Heart left ventricle (tissue), 16 donors: ENCODE data around the gene MAP2K4. TPM values are rescaled to one million over a fixed set of nuclear protein-coding genes. Genes with fewer than 3 reads are reported as not detected.

ENCODE experiments used
- ATAC-seq, 4 donors: fragments of 200-7000 bp; cut with Tn5 transposase; one replicate each; pipeline ENCODE4 v1.9.1; 2020 to 2022; ENCODE audit warnings: moderate library complexity in 4 of 4, mild to moderate bottlenecking in 3 of 4, moderate number of reproducible peaks in 1 of 4
- DNase-seq, 5 donors: peaks; one replicate each; pipeline ENCODE4 v3.0.0-alpha.2; 2020
- H3K27ac ChIP-seq, 12 donors: fragments of 200-600 bp; sonication (generic) in 4 of 12; one replicate each; pipeline versions ENCODE4 v1.5.0 to v1.8.0; 2016 to 2022; ENCODE audit warnings: mild to moderate bottlenecking in 2 of 12
- H3K27me3 ChIP-seq, 9 donors: fragments of 200-600 bp; sonication (generic) in 2 of 9; one replicate each; pipeline versions ENCODE4 v1.5.1 to v1.8.0; 2016 to 2022; ENCODE audit warnings: mild to moderate bottlenecking in 3 of 9
- H3K36me3 ChIP-seq, 9 donors: fragments of 200-600 bp; sonication (generic) in 2 of 9; one replicate each; pipeline versions ENCODE4 v1.5.0 to v1.8.0; 2018 to 2022; ENCODE audit warnings: mild to moderate bottlenecking in 2 of 9
- H3K4me1 ChIP-seq, 12 donors: fragments of 200-600 bp; sonication (generic) in 4 of 12; one replicate each; pipeline versions ENCODE4 v1.5.0 to v1.8.0; 2016 to 2022; ENCODE audit warnings: mild to moderate bottlenecking in 3 of 12
- H3K4me3 ChIP-seq, 12 donors: fragments of 200-600 bp; sonication (generic) in 4 of 12; one replicate each; pipeline versions ENCODE4 v1.5.0 to v1.8.0; 2017 to 2022; ENCODE audit warnings: mild to moderate bottlenecking in 9 of 12, moderate library complexity in 4 of 12
- H3K9me3 ChIP-seq, 12 donors: fragments of 200-600 bp; sonication (generic) in 4 of 12; one replicate each; pipeline versions ENCODE4 v1.5.0 to v1.8.0; 2016 to 2022; ENCODE audit warnings: mild to moderate bottlenecking in 1 of 12
- POLR2A ChIP-seq, 2 donors: fragments of 450-650 bp; IDR thresholded peaks; one replicate each; pipeline ENCODE4 v1.6.1; 2017; ENCODE audit warnings: antibody characterized with exemption in 2 of 2, mild to moderate bottlenecking in 2 of 2, moderate library complexity in 2 of 2
- WGBS, 4 donors: extraction: QIAGEN DNeasy Blood & Tissue Kit in 2 of 4; methylation state at CpG; one replicate each; pipeline versions ENCODE4 v1.1.5 to v1.1.7; 2013 to 2018; 5-methylcytosine and 5-hydroxymethylcytosine counted together
- intact Hi-C, 10 donors: fragments of 100-400 bp; cut with DNase I; formaldehyde crosslinking; loops; one replicate each; pipeline versions ENCODE4 v1.11.1 to v1.14.2; 2022
- polyA plus RNA-seq, 2 donors: library from polyadenylated mRNA; stranded (reverse); fragments of 200-250 nt; gene quantifications; one replicate each; pipeline ENCODE4 v1.2.3, GENCODE V29; 2013
- total RNA-seq, 9 donors: library from RNA; depleted of rRNA in 2 of 9; stranded (reverse); fragments of >200 nt in 2 of 9; fragmentation: NEBNext Ultra II Directional in 3 of 9; extraction: Animal tissue kit (Norgen Biotek cat#: 25700) in 3 of 9; gene quantifications; one replicate each; pipeline versions ENCODE4 v1.1.0 to v1.2.4, GENCODE V29; 2016 to 2023
- TF ChIP-seq, protein P1 (sequence below), 12 donors: fragments of 200-600 bp; sonication (generic) in 4 of 12; IDR thresholded peaks; one replicate each; pipeline versions ENCODE4 v1.5.0 to v1.8.0; 2018 to 2022; ENCODE audit warnings: antibody characterized with exemption in 12 of 12, mild to moderate bottlenecking in 5 of 12
- donor health status: ischemic (EF 13 %, LVEDD 7.1; RV severe dilation, severe dysfunction).
- donor health status: healthy with polysubstance abuse.
- donor health status: DM: no; HTN: yes; CAD: no.
- donor health status: DM: no; HTN: no; CAD: no.
- donor health status: ischemic (EF 25% LVEDD 6.9; RV normal size, moderate dysfunction).
- donor health status: ischemic (EF 25% LVEDD 5.7; RV mildly dilated, moderate dysfunction).
- donor health status: healthy.
- donor health status: DM: yes; HTN: yes; CAD: no.
- donor health status: ischemic (EF 35%, LVEDD 5.7; RV mildly dilated, moderate dysfunction).
- donor health status: nonischemic (EF 11% LVEDD 7.7; RV severe dilation, severe dysfunction).
- donor health status: DM: yes; HTN: yes; CAD: no.
- donor health status: PGD.
- donor health status: ischemic (EF 29% LVEDD 5.4; RV normal size, mild dysfunction).
- donor health status: nonischemic (EF 23%, LVEDD 6.1; RV moderate dilation, normal function).

Gene MAP2K4
- total and polyA plus RNA-seq, 11 donors = 7.9 to 37.5 (median 32.5) TPM

DNA sequence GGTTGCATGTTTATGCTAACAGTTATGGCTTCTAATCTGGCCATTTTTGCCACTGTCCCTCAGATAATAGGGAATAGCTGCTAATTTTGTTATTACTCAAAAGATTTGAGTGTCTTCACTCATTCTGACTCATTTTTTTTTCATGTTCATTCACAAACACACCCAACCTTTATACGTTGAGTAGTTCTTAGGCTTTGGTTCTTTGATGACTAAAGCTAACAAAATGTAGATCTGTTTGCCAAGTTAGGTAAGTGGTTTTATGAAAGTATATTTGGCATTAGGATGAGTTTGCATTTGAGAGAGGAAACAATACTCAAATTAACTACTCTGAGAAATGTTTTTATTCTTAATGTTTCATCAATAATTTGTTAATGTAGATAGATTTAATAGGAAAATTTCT, 3.6 kb downstream of the MAP2K4 start:
- intact Hi-C loops = no loop called here
- Histone ChIP-seq H3K27me3 (peaks cover 0 to 4% (median 0%) of the 10 kb centered on the region in 9 donors), H3K9me3 (no peaks in the 10 kb centered on the region), H3K4me3 (no peak overlapping the region), H3K36me3 (no peaks in the 10 kb centered on the region), H3K27ac (no peak overlapping the region), H3K4me1 (peaks cover 0 to 57% (median 31%) of the 10 kb centered on the region in 12 donors)
- TF ChIP-seq POLR2A (IDR thresholded peaks at IDR 0.05) = no peak
- TF ChIP-seq, protein P1, sequence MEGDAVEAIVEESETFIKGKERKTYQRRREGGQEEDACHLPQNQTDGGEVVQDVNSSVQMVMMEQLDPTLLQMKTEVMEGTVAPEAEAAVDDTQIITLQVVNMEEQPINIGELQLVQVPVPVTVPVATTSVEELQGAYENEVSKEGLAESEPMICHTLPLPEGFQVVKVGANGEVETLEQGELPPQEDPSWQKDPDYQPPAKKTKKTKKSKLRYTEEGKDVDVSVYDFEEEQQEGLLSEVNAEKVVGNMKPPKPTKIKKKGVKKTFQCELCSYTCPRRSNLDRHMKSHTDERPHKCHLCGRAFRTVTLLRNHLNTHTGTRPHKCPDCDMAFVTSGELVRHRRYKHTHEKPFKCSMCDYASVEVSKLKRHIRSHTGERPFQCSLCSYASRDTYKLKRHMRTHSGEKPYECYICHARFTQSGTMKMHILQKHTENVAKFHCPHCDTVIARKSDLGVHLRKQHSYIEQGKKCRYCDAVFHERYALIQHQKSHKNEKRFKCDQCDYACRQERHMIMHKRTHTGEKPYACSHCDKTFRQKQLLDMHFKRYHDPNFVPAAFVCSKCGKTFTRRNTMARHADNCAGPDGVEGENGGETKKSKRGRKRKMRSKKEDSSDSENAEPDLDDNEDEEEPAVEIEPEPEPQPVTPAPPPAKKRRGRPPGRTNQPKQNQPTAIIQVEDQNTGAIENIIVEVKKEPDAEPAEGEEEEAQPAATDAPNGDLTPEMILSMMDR (IDR thresholded peaks at IDR 0.05) = no peak
- ATAC-seq (no peak), DNase-seq (no peak)
- 36 to 48% (median 45%) methylated on average over 1 of the region's 1 CpG for WGBS, 4 donors

DNA sequence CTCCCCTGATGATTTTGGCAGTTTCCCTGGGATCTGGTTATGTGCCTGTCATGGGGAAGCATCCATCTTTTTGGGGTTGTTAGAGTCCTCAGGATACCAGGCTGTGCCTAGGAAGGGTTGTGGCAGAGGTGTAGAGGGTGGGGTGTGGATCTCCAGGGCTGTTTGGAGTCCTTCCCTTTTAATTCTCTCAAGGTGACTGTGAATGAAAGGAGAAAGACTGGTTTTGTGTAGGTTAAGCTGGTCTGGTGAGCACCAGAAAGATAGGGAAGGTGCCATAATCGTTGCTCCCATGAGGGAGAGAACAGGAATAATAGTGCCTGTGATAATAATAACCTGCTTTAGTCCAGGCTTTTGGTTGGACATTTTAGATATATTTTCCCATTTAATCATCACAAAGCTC, 7.0 kb downstream of the MAP2K4 start:
- no peak for TF ChIP-seq POLR2A (IDR thresholded peaks at IDR 0.05)
- TF ChIP-seq, protein P1 (IDR thresholded peaks at IDR 0.05) = no peak
- H3K4me1 ChIP-seq = peaks cover 0 to 47% (median 23%) of the 10 kb centered on the region in 12 donors
- no peak for ATAC-seq
- WGBS, 4 donors = 61 to 81% (median 77%) methylated on average over 1 of the region's 1 CpG
- no peaks in the 10 kb centered on the region for H3K27me3 ChIP-seq
- no peak overlapping the region for H3K27ac ChIP-seq
- intact Hi-C loops = no loop called here
- no peak for DNase-seq
- no peak overlapping the region for H3K4me3 ChIP-seq
- H3K36me3 ChIP-seq = no peaks in the 10 kb centered on the region
- no peaks in the 10 kb centered on the region for H3K9me3 ChIP-seq

DNA sequence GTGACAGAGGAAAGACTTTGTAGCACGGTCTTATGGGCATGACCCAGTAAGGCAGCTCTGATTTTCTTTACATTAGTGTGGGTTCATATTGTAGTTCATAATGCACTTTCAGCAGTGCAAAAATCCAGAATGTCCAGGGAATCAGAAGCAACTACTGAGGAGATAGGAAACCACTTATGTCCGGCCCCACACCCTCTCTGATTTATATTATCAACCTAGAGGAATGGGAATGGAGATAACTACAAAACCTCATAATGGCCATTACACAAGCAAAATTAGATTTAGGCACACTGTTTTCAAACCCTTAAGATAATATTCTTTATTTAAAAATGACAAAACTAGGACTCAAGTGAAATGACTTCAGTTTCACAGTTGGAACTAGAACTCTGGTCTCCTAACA, 7.9 kb downstream of the MAP2K4 start:
- no peak for TF ChIP-seq POLR2A (IDR thresholded peaks at IDR 0.05)
- TF ChIP-seq, protein P1 (IDR thresholded peaks at IDR 0.05) = no peak
- Histone ChIP-seq H3K27me3 (no peaks in the 10 kb centered on the region), H3K9me3 (no peaks in the 10 kb centered on the region), H3K4me3 (no peak overlapping the region), H3K27ac (no peak overlapping the region), H3K4me1 (peaks cover 0 to 41% (median 19%) of the 10 kb centered on the region in 12 donors), H3K36me3 (no peaks in the 10 kb centered on the region)
- DNase-seq (no peak), ATAC-seq (no peak)
- WGBS, 4 donors = 69 to 90% (median 84%) methylated on average over 2 of the region's 2 CpGs
- intact Hi-C loops = no loop called here

DNA sequence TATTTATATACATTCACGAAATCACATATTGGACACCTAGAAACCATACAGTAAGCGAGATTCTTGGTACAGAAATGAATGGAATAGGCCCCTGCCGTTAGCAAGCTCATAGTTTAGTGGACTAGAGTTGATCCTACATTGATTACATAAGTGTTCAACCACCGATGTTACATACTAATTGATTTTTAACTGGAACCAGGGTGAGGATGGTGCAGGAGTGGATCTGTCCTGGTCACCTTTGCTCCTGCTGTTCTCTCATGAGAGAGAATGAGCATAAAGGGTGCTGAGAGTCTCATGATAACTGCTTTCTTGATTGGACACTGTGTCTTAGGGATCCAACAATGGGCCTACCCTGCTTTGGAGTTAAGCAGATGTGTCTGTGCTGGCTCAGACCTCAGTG, 13.9 kb downstream of the MAP2K4 start:
- DNase-seq (no peak), ATAC-seq (no peak)
- no peak overlapping the region for H3K4me3 ChIP-seq
- TF ChIP-seq POLR2A (IDR thresholded peaks at IDR 0.05) = no peak
- intact Hi-C loops = loop anchor here in 1 of 10 donors (10.0 kb wide), 1 partner anchor 80 kb away; no protein-coding TSS in a partner anchor
- 94 to 95% (median 95%) methylated on average over 4 of the region's 4 CpGs for WGBS, 4 donors
- no peaks in the 10 kb centered on the region for H3K9me3 ChIP-seq
- no peaks in the 10 kb centered on the region for H3K27me3 ChIP-seq
- peaks cover 0 to 46% (median 13%) of the 10 kb centered on the region in 12 donors for H3K4me1 ChIP-seq
- no peak overlapping the region for H3K27ac ChIP-seq
- peaks cover 0 to 8% (median 0%) of the 10 kb centered on the region in 9 donors for H3K36me3 ChIP-seq

DNA sequence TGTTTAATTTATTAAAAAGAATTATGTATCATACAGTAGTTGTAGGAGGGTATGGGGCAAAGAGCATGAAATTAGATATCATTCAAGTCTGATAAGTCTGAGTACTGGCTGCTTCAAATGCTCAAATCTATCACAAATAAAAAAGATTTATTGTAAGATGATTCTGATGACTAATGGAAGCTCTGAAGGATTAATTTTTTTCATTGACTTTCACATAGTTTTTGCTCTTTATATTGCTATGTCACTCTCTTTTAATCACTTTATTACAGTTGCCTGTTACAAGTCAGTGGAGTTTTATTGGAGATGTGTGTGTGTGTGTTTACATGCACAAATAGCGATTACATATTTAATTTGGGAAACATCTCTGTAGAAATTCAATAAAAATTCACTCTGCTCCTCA, 15.0 kb downstream of the MAP2K4 start:
- TF ChIP-seq, protein P1 (IDR thresholded peaks at IDR 0.05) = no peak
- TF ChIP-seq POLR2A (IDR thresholded peaks at IDR 0.05) = no peak
- ATAC-seq = no peak
- WGBS, 4 donors = 88 to 99% (median 94%) methylated on average over 1 of the region's 1 CpG
- intact Hi-C loops = loop anchor here in 1 of 10 donors (10.0 kb wide), 1 partner anchor 79 kb away; no protein-coding TSS in a partner anchor
- Histone ChIP-seq H3K4me3 (no peak overlapping the region), H3K9me3 (no peaks in the 10 kb centered on the region), H3K27ac (no peak overlapping the region), H3K27me3 (no peaks in the 10 kb centered on the region), H3K4me1 (peaks cover 0 to 41% (median 10%) of the 10 kb centered on the region in 12 donors), H3K36me3 (peaks cover 0 to 8% (median 0%) of the 10 kb centered on the region in 9 donors)
- DNase-seq = no peak
